Heart left ventricle (tissue), 16 donors: Measurements from ENCODE around the gene ERICH6B. TPM values are rescaled to one million over a fixed set of nuclear protein-coding genes. Genes with fewer than 3 reads are reported as not detected.

Source experiments
- ATAC-seq, 4 donors: fragments of 200-7000 bp; cut with Tn5 transposase; one replicate each; pipeline ENCODE4 v1.9.1; 2020 to 2022; ENCODE audit warnings: moderate library complexity in 4 of 4, mild to moderate bottlenecking in 3 of 4, moderate number of reproducible peaks in 1 of 4
- DNase-seq, 5 donors: peaks; one replicate each; pipeline ENCODE4 v3.0.0-alpha.2; 2020
- H3K27ac ChIP-seq, 12 donors: fragments of 200-600 bp; sonication (generic) in 4 of 12; one replicate each; pipeline versions ENCODE4 v1.5.0 to v1.8.0; 2016 to 2022; ENCODE audit warnings: mild to moderate bottlenecking in 2 of 12
- H3K27me3 ChIP-seq, 9 donors: fragments of 200-600 bp; sonication (generic) in 2 of 9; one replicate each; pipeline versions ENCODE4 v1.5.1 to v1.8.0; 2016 to 2022; ENCODE audit warnings: mild to moderate bottlenecking in 3 of 9
- H3K36me3 ChIP-seq, 9 donors: fragments of 200-600 bp; sonication (generic) in 2 of 9; one replicate each; pipeline versions ENCODE4 v1.5.0 to v1.8.0; 2018 to 2022; ENCODE audit warnings: mild to moderate bottlenecking in 2 of 9
- H3K4me1 ChIP-seq, 12 donors: fragments of 200-600 bp; sonication (generic) in 4 of 12; one replicate each; pipeline versions ENCODE4 v1.5.0 to v1.8.0; 2016 to 2022; ENCODE audit warnings: mild to moderate bottlenecking in 3 of 12
- H3K4me3 ChIP-seq, 12 donors: fragments of 200-600 bp; sonication (generic) in 4 of 12; one replicate each; pipeline versions ENCODE4 v1.5.0 to v1.8.0; 2017 to 2022; ENCODE audit warnings: mild to moderate bottlenecking in 9 of 12, moderate library complexity in 4 of 12
- H3K9me3 ChIP-seq, 12 donors: fragments of 200-600 bp; sonication (generic) in 4 of 12; one replicate each; pipeline versions ENCODE4 v1.5.0 to v1.8.0; 2016 to 2022; ENCODE audit warnings: mild to moderate bottlenecking in 1 of 12
- CTCF ChIP-seq, 12 donors: fragments of 200-600 bp; sonication (generic) in 4 of 12; IDR thresholded peaks; one replicate each; pipeline versions ENCODE4 v1.5.0 to v1.8.0; 2018 to 2022; ENCODE audit warnings: antibody characterized with exemption in 12 of 12, mild to moderate bottlenecking in 5 of 12
- POLR2A ChIP-seq, 2 donors: fragments of 450-650 bp; IDR thresholded peaks; one replicate each; pipeline ENCODE4 v1.6.1; 2017; ENCODE audit warnings: antibody characterized with exemption in 2 of 2, mild to moderate bottlenecking in 2 of 2, moderate library complexity in 2 of 2
- WGBS, 4 donors: extraction: QIAGEN DNeasy Blood & Tissue Kit in 2 of 4; methylation state at CpG; one replicate each; pipeline versions ENCODE4 v1.1.5 to v1.1.7; 2013 to 2018; 5-methylcytosine and 5-hydroxymethylcytosine counted together
- intact Hi-C, 10 donors: fragments of 100-400 bp; cut with DNase I; formaldehyde crosslinking; loops; one replicate each; pipeline versions ENCODE4 v1.11.1 to v1.14.2; 2022
- polyA plus RNA-seq, 2 donors: library from polyadenylated mRNA; stranded (reverse); fragments of 200-250 nt; gene quantifications; one replicate each; pipeline ENCODE4 v1.2.3, GENCODE V29; 2013
- total RNA-seq, 9 donors: library from RNA; depleted of rRNA in 2 of 9; stranded (reverse); fragments of >200 nt in 2 of 9; fragmentation: NEBNext Ultra II Directional in 3 of 9; extraction: Animal tissue kit (Norgen Biotek cat#: 25700) in 3 of 9; gene quantifications; one replicate each; pipeline versions ENCODE4 v1.1.0 to v1.2.4, GENCODE V29; 2016 to 2023
- donor health status: ischemic (EF 13 %, LVEDD 7.1; RV severe dilation, severe dysfunction).
- donor health status: healthy with polysubstance abuse.
- donor health status: DM: no; HTN: yes; CAD: no.
- donor health status: DM: no; HTN: no; CAD: no.
- donor health status: ischemic (EF 25% LVEDD 6.9; RV normal size, moderate dysfunction).
- donor health status: ischemic (EF 25% LVEDD 5.7; RV mildly dilated, moderate dysfunction).
- donor health status: healthy.
- donor health status: DM: yes; HTN: yes; CAD: no.
- donor health status: ischemic (EF 35%, LVEDD 5.7; RV mildly dilated, moderate dysfunction).
- donor health status: nonischemic (EF 11% LVEDD 7.7; RV severe dilation, severe dysfunction).
- donor health status: DM: yes; HTN: yes; CAD: no.
- donor health status: PGD.
- donor health status: ischemic (EF 29% LVEDD 5.4; RV normal size, mild dysfunction).
- donor health status: nonischemic (EF 23%, LVEDD 6.1; RV moderate dilation, normal function).

The ERICH6B gene
- total and polyA plus RNA-seq, 11 donors = not detected

GRCh38 chr13:45521297-45521696, 94.2 kb downstream of the ERICH6B start:
- Histone ChIP-seq H3K27ac (peak overlapping the region in 1 of 12 donors; percentile 67), H3K36me3 (peaks cover 0 to 99% (median 83%) of the 10 kb centered on the region in 9 donors), H3K4me1 (peaks cover 0 to 6% (median 0%) of the 10 kb centered on the region in 12 donors), H3K9me3 (no peaks in the 10 kb centered on the region), H3K27me3 (no peaks in the 10 kb centered on the region), H3K4me3 (no peak overlapping the region)
- WGBS, 4 donors = 82 to 90% (median 85%) methylated on average over 4 of the region's 4 CpGs
- TF ChIP-seq CTCF (IDR thresholded peaks at IDR 0.05) = no peak
- no peak for TF ChIP-seq POLR2A (IDR thresholded peaks at IDR 0.05)
- intact Hi-C loops = no loop called here
- DNase-seq = no peak
- ATAC-seq = peak in 3 of 4 donors; percentile 42 to 75 (median 53)

- intact Hi-C loops = no loop called here
- Histone ChIP-seq H3K9me3 (no peaks in the 10 kb centered on the region), H3K4me3 (no peak overlapping the region), H3K27ac (peak overlapping the region in 1 of 12 donors; percentile 32), H3K36me3 (peaks cover 0 to 100% (median 85%) of the 10 kb centered on the region in 9 donors), H3K4me1 (peaks cover 0 to 6% (median 0%) of the 10 kb centered on the region in 12 donors), H3K27me3 (no peaks in the 10 kb centered on the region)
- ATAC-seq (no peak), DNase-seq (no peak)
- WGBS, 4 donors = 75 to 82% (median 79%) methylated on average over 4 of the region's 4 CpGs
- TF ChIP-seq POLR2A (IDR thresholded peaks at IDR 0.05) (no peak), CTCF (IDR thresholded peaks at IDR 0.05) (no peak)
Measured at GRCh38 chr13:45519493-45519892, 96.0 kb downstream of the ERICH6B start.

DNA sequence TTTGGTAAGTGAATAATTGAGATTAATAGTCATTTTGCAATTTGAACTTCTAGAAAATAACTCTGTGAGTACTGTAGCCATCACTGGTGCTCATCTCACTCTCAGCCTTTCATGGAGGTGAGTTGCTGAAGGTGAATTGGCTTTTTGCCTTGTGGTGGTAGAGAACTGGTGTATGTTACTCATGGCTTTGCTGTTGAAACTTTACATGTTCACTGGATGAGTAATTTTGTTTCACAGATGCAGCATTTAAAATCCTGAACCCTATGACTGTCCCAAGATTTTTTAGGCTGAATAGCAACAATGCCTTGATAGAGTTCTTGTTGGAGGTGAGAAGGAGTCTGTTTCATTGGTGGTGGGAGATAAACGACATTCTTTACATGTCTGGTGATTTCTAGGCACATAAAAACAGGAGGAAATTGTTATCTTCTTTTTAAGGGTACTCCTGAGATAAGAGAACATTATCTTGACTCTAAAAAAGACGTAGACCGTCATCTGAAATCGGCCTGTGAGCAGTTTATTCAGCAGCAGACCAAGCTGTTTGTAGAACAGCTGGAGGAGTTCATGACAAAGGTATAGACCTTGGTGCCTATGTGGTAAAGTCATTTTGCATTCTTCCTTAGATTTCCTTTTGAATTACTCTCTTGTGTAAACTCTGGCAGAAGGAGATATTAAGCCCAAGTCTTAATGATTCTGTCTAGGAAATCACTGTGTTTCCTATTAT, 96.9 kb downstream of the ERICH6B start:
- no peak for DNase-seq
- H3K4me1 ChIP-seq = peaks cover 0 to 6% (median 0%) of the 10 kb centered on the region in 12 donors
- no peak for ATAC-seq
- H3K27ac ChIP-seq = no peak overlapping the region
- TF ChIP-seq POLR2A (IDR thresholded peaks at IDR 0.05) (no peak), CTCF (IDR thresholded peaks at IDR 0.05) (no peak)
- WGBS, 4 donors = 38 to 50% (median 49%) methylated on average over 4 of the region's 4 CpGs
- no peaks in the 10 kb centered on the region for H3K27me3 ChIP-seq
- no peak overlapping the region for H3K4me3 ChIP-seq
- H3K36me3 ChIP-seq = peaks cover 0 to 100% (median 86%) of the 10 kb centered on the region in 9 donors
- H3K9me3 ChIP-seq = no peaks in the 10 kb centered on the region
- intact Hi-C loops = no loop called here

- Histone ChIP-seq H3K4me3 (no peak overlapping the region), H3K27me3 (no peaks in the 10 kb centered on the region), H3K4me1 (peaks cover 0 to 8% (median 0%) of the 10 kb centered on the region in 12 donors), H3K36me3 (peaks cover 0 to 96% (median 90%) of the 10 kb centered on the region in 9 donors), H3K27ac (no peak overlapping the region), H3K9me3 (no peaks in the 10 kb centered on the region)
- no peak for DNase-seq
- no peak for TF ChIP-seq POLR2A (IDR thresholded peaks at IDR 0.05)
- TF ChIP-seq CTCF (IDR thresholded peaks at IDR 0.05) = no peak
- no peak for ATAC-seq
- WGBS, 4 donors = 77 to 88% (median 83%) methylated on average over 2 of the region's 2 CpGs
- intact Hi-C loops = no loop called here
Measured at GRCh38 chr13:45516757-45517156, 98.8 kb downstream of the ERICH6B start.
